Kidney (tissue), 14 donors: ENCODE measurements around the gene FNIP2. TPM values are rescaled to one million over a fixed set of nuclear protein-coding genes. Genes with fewer than 3 reads are reported as not detected.
A peak's percentile ranks its signal among the peaks of the same experiment; 100 is the strongest.

Experiments used
- DNase-seq, 5 donors: peaks; one replicate each; pipeline ENCODE4 v3.0.0-alpha.2; 2013 to 2020
- FAIRE-seq: peaks from 2 replicates; lab custom pipeline; 2012; peaks lifted over from hg19 to GRCh38; lab: Jason Lieb, UNC
- H3K27ac ChIP-seq, 2 donors: one replicate each; pipeline ENCODE4 v1.7.0; 2013; ENCODE audit warnings: low read depth in 2 of 2, low read length in 2 of 2, inconsistent platforms in 1 of 2
- H3K27me3 ChIP-seq: one replicate; pipeline ENCODE4 v1.7.1; 2013; ENCODE audit warnings: low read length, inconsistent platforms; ENCODE audit not compliant: control insufficient read depth, insufficient read depth
- H3K36me3 ChIP-seq, 3 donors: one replicate each; pipeline versions ENCODE4 v1.7.0 to v1.7.1; 2013; ENCODE audit warnings: low read length in 3 of 3, control low read depth in 1 of 3, inconsistent platforms in 1 of 3; ENCODE audit not compliant: insufficient read depth in 3 of 3, control insufficient read depth in 2 of 3
- H3K4me1 ChIP-seq, 3 donors: one replicate each; pipeline versions ENCODE4 v1.7.0 to v1.7.1; 2013; ENCODE audit warnings: low read length in 3 of 3, inconsistent platforms in 1 of 3, low read depth in 1 of 3; ENCODE audit not compliant: control insufficient read depth in 2 of 3, insufficient read depth in 2 of 3
- H3K4me3 ChIP-seq, 3 donors: one replicate each; pipeline versions ENCODE4 v1.7.0 to v1.8.1; 2013; ENCODE audit warnings: low read length in 3 of 3, control low read depth in 1 of 3, inconsistent platforms in 1 of 3
- H3K9ac ChIP-seq, 3 donors: one replicate each; pipeline versions ENCODE4 v1.7.0 to v1.7.1; 2013; ENCODE audit warnings: low read length in 3 of 3, control low read depth in 1 of 3, inconsistent platforms in 1 of 3
- H3K9me3 ChIP-seq, 3 donors: one replicate each; pipeline versions ENCODE4 v1.7.0 to v1.7.1; 2013; ENCODE audit warnings: low read length in 3 of 3, control low read depth in 1 of 3, inconsistent platforms in 1 of 3; ENCODE audit not compliant: control insufficient read depth in 2 of 3, insufficient read depth in 1 of 3
- CTCF ChIP-seq: IDR thresholded peaks from 3 replicates; pipeline ENCODE4 v1.5.1; 2012; ENCODE audit warnings: mild to moderate bottlenecking, moderate library complexity, borderline replicate concordance; ENCODE audit not compliant: insufficient read depth; ENCODE audit errors: extremely low read depth
- intact Hi-C: fragments of 100-400 bp; cut with DNase I; formaldehyde crosslinking; loops from one replicate; pipeline ENCODE4 v1.11.1; 2022
- polyA plus RNA-seq: library from polyadenylated mRNA; stranded (reverse); fragments of 350-450 nt; fragmentation: Illumina TruSeq; extraction: RNeasy Lipid Tissue Mini Kit (QIAGEN cat#74804); gene quantifications from one replicate; pipeline ENCODE4 v1.2.3, GENCODE V29; 2014; ENCODE audit warnings: low read depth, low replicate concordance; ENCODE audit not compliant: insufficient read depth
- total RNA-seq: library from RNA; stranded (reverse); fragmentation: NEBNext Ultra II Directional; extraction: Animal tissue kit (Norgen Biotek cat#: 25700); gene quantifications from one replicate; pipeline ENCODE4 v1.2.1, GENCODE V29; 2021
- donor health status: control.
- donor health status: control.
- donor health status: control.
- donor health status: control.
- donor health status: control.
- donor health status: DM: yes; HTN: yes; CAD: no.
- donor health status: Normal renal cell carcinoma (clear cell type).

FNIP2 gene
- total and polyA plus RNA-seq, 2 donors from 2014 or later, result 13.2 to 65.1 TPM

- no peak for FAIRE-seq
- Histone ChIP-seq H3K27me3 (no peaks in the 10 kb centered on the region), H3K27ac (peak overlapping the region; percentile 15 to 87), H3K4me3 (peak overlapping the region in 2 of 3 donors; percentile 18 to 29), H3K4me1 (peaks cover 0 to 60% (median 17%) of the 10 kb centered on the region in 3 donors), H3K36me3 (no peaks in the 10 kb centered on the region), H3K9ac (peak overlapping the region in 2 of 3 donors; percentile 3 to 58), H3K9me3 (no peaks in the 10 kb centered on the region)
- intact Hi-C loops, result no loop called here
- TF ChIP-seq CTCF, result no peak
- no peak for DNase-seq
Measured at GRCh38 chr4:158799856-158800255, 31.0 kb downstream of the FNIP2 start.

- H3K9me3 ChIP-seq, result no peaks in the 10 kb centered on the region
- H3K36me3 ChIP-seq, result no peaks in the 10 kb centered on the region
- H3K27ac ChIP-seq, result peak overlapping the region; percentile 77 to 92
- H3K4me1 ChIP-seq, result peaks cover 0 to 72% (median 21%) of the 10 kb centered on the region in 3 donors
- no peaks in the 10 kb centered on the region for H3K27me3 ChIP-seq
- H3K9ac ChIP-seq, result no peak overlapping the region
- intact Hi-C loops, result no loop called here
- no peak for TF ChIP-seq CTCF
- no peak overlapping the region for H3K4me3 ChIP-seq
- DNase-seq (peak in 1 of 5 donors; percentile 42), FAIRE-seq (no peak)
Measured at GRCh38 chr4:158801066-158801465, 32.2 kb downstream of the FNIP2 start.

- DNase-seq (no peak), FAIRE-seq (no peak)
- no peak for TF ChIP-seq CTCF
- H3K36me3 ChIP-seq, result no peaks in the 10 kb centered on the region
- H3K27me3 ChIP-seq, result no peaks in the 10 kb centered on the region
- no peak overlapping the region for H3K9ac ChIP-seq
- H3K27ac ChIP-seq, result peak overlapping the region; percentile 77 to 92
- intact Hi-C loops, result no loop called here
- H3K4me1 ChIP-seq, result peaks cover 0 to 69% (median 26%) of the 10 kb centered on the region in 3 donors
- H3K4me3 ChIP-seq, result no peak overlapping the region
- no peaks in the 10 kb centered on the region for H3K9me3 ChIP-seq
Measured at GRCh38 chr4:158801677-158802076, 32.9 kb downstream of the FNIP2 start.

- Histone ChIP-seq H3K9ac (no peak overlapping the region), H3K4me3 (no peak overlapping the region), H3K36me3 (no peaks in the 10 kb centered on the region), H3K27ac (peak overlapping the region; percentile 76 to 85), H3K27me3 (no peaks in the 10 kb centered on the region), H3K9me3 (no peaks in the 10 kb centered on the region), H3K4me1 (peaks cover 0 to 63% (median 21%) of the 10 kb centered on the region in 3 donors)
- FAIRE-seq (no peak), DNase-seq (no peak)
- intact Hi-C loops, result no loop called here
- no peak for TF ChIP-seq CTCF
Measured at GRCh38 chr4:158802914-158803313, 34.1 kb downstream of the FNIP2 start.
